Esophagus squamous epithelium (tissue), 5 donors: ENCODE results near the gene EXOC3L1. TPM values are rescaled to one million over a fixed set of nuclear protein-coding genes. Genes with fewer than 3 reads are reported as not detected.

Experiments
- DNase-seq: peaks from one replicate; lab custom pipeline; 2025; lab: John Stamatoyannopoulos, UW
- H3K27ac ChIP-seq, 4 donors: fragments of 200-600 bp; sonication (generic); one replicate each; pipeline ENCODE4 v1.5.1; 2016 to 2019; ENCODE audit warnings: mild to moderate bottlenecking in 1 of 4
- H3K27me3 ChIP-seq, 4 donors: fragments of 200-600 bp; sonication (generic); 1 replicate in 3 of 4; 2 replicates in 1 of 4; pipeline versions ENCODE4 v1.5.1 to v1.6.0; 2017 to 2021; ENCODE audit warnings: antibody characterized with exemption in 1 of 4
- H3K36me3 ChIP-seq, 3 donors: fragments of 200-600 bp; sonication (generic); one replicate each; pipeline ENCODE4 v1.5.1; 2016 to 2019
- H3K4me1 ChIP-seq, 3 donors: fragments of 200-600 bp; sonication (generic); one replicate each; pipeline ENCODE4 v1.5.1; 2017 to 2019
- H3K4me3 ChIP-seq, 4 donors: fragments of 200-600 bp; sonication (generic); 1 replicate in 3 of 4; 2 replicates in 1 of 4; pipeline ENCODE4 v1.5.1; 2016 to 2019; ENCODE audit warnings: mild to moderate bottlenecking in 2 of 4, moderate library complexity in 1 of 4
- H3K9me3 ChIP-seq, 3 donors: fragments of 200-600 bp; sonication (generic); one replicate each; pipeline ENCODE4 v1.5.1; 2016 to 2019
- CTCF ChIP-seq, 6 experiments: fragments of 450-650 bp in 4 of 6; fragments of 200-600 bp in 2 of 6; sonication (generic) in 2 of 6; IDR thresholded peaks; one replicate each; pipeline ENCODE4 v1.5.1; 2016 to 2019; ENCODE audit warnings: antibody characterized with exemption in 6 of 6, mild to moderate bottlenecking in 4 of 6, moderate library complexity in 4 of 6
- POLR2A ChIP-seq, 4 donors: fragments of 450-650 bp; IDR thresholded peaks; one replicate each; pipeline ENCODE4 v1.6.1; 2017; ENCODE audit warnings: antibody characterized with exemption in 4 of 4, mild to moderate bottlenecking in 4 of 4, moderate library complexity in 3 of 4
- WGBS, 2 donors: methylation state at CpG; one replicate each; pipeline ENCODE4 v1.1.5; 2018; 5-methylcytosine and 5-hydroxymethylcytosine counted together
- intact Hi-C: fragments of 100-400 bp; cut with DNase I; formaldehyde crosslinking; loops from one replicate; pipeline ENCODE4 v1.15.0; 2022
- total RNA-seq, 4 donors: library from RNA; depleted of rRNA; stranded (reverse); fragments of >200 nt; gene quantifications; one replicate each; pipeline ENCODE4 v1.1.0, GENCODE V29; 2016
- donor health status: DM: yes; HTN: yes; CAD: no.

The EXOC3L1 gene
- total RNA-seq, 4 donors from 2014 or later: 1.1 to 2.3 (median 1.4) TPM

DNA sequence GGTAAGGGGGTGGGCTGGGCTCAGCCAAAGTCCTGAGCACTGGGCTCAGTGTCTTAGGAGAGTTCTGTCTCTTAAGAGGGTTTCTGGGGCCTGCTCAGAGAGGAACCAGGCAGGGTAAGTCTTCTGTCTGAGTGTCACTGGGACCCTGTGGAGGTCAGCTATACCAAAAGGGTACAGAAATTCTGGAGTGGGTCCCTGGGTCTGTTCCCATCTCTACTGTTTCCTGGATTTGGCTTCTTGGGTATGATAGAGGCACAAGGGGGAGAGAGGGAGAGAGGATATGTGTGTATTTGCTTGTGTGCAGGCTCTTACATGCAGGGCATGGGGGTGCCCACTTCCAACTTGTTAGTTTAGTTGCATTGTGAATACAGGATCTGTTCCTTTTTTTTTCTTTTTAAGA is 3.6 kb upstream of the EXOC3L1 start:
- H3K9me3 ChIP-seq: no peaks in the 10 kb centered on the region
- peaks cover 36 to 54% (median 43%) of the 10 kb centered on the region in 3 donors for H3K36me3 ChIP-seq
- TF ChIP-seq POLR2A (IDR thresholded peaks at IDR 0.05) (no peak), CTCF (IDR thresholded peaks at IDR 0.05) (no peak)
- peak overlapping the region in 3 of 4 donors; percentile 88 to 98 (median 95) for H3K4me3 ChIP-seq
- peaks cover 22 to 65% (median 30%) of the 10 kb centered on the region in 3 donors for H3K4me1 ChIP-seq
- intact Hi-C loops: no loop called here
- peak overlapping the region in 2 of 4 donors; percentile 82 to 89 for H3K27ac ChIP-seq
- H3K27me3 ChIP-seq: no peaks in the 10 kb centered on the region
- DNase-seq: no peak

GRCh38 chr16:67192781-67193361 is 2.9 kb upstream of the EXOC3L1 start:
- Histone ChIP-seq H3K27me3 (no peaks in the 10 kb centered on the region), H3K27ac (peak overlapping the region; percentile 80 to 89 (median 84)), H3K4me1 (peaks cover 17 to 58% (median 24%) of the 10 kb centered on the region in 3 donors), H3K4me3 (peak overlapping the region; percentile 88 to 98 (median 92)), H3K36me3 (peaks cover 31 to 49% (median 39%) of the 10 kb centered on the region in 3 donors), H3K9me3 (no peaks in the 10 kb centered on the region)
- intact Hi-C loops: no loop called here
- 14 to 21% methylated on average over 14 of the region's 17 CpGs for whole genome bisulfite sequencing, 2 donors
- no peak for TF ChIP-seq POLR2A (IDR thresholded peaks at IDR 0.05)
- TF ChIP-seq CTCF (IDR thresholded peaks at IDR 0.05): no peak
- DNase-seq: no peak

DNA sequence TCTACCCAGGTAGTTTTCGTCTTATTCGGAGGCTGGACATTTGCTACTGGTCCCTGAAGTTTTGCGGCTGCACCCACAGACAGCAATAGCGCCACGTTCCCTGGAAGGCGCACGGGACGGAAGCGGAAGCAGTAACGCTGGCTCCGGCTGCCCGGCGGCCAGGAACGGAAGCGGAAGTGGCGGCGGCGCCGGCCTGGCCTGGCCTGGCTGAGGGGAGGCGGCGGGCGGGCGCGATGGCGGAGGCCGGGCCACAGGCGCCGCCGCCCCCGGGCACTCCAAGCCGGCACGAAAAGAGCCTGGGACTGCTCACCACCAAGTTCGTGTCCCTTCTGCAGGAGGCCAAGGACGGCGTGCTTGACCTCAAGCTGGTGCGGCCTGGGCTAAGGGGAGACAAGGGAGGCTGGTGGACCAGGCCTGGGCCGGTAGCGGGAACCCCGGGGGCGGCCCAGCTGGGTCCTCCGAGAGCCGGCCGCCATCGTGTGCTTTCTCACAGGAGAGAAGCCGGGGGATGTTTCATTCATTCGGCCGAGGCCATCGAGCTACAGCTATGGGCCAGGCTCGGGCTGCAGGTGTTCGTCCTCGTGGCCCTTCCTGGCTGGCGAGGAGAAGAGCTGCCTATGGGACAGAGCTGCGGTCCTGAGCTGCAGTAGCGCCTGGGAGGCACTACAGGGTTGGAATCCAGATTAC is 2.2 kb upstream of the EXOC3L1 start, which contains the start of gene E2F4:
Gene E2F4, plus strand, starts transcription at position 161 of the 687 bp plus-strand sequence. Its CDS starts 73 bp downstream, at position 234.
- no peaks in the 10 kb centered on the region for H3K9me3 ChIP-seq
- intact Hi-C loops: no loop called here
- peak in 3 of 6 experiments; percentile 10 to 55 (median 15) for TF ChIP-seq CTCF (IDR thresholded peaks at IDR 0.05)
- peak in 3 of 4 donors; percentile 60 to 79 (median 76) for TF ChIP-seq POLR2A (IDR thresholded peaks at IDR 0.05)
- peak within 1 kb of the TSS; percentile 80 to 89 (median 84) for H3K27ac ChIP-seq
- 0 to 4% methylated on average over 4 to 29 of the region's 54 CpGs for WGBS, 2 donors
- H3K4me3 ChIP-seq: peak within 1 kb of the TSS; percentile 88 to 98 (median 92)
- peak; percentile 43 for DNase-seq
- H3K4me1 ChIP-seq: peaks cover 17 to 51% (median 23%) of the 10 kb centered on the region in 3 donors
- H3K36me3 ChIP-seq: peaks cover 24 to 42% (median 32%) of the 10 kb centered on the region in 3 donors
- H3K27me3 ChIP-seq: no peaks in the 10 kb centered on the region

GRCh38 chr16:67191411-67191994 is 1.6 kb upstream of the EXOC3L1 start:
- H3K36me3 ChIP-seq: peaks cover 20 to 35% (median 25%) of the 10 kb centered on the region in 3 donors
- WGBS, 2 donors: 21 to 26% methylated on average over 9 of the region's 9 CpGs
- DNase-seq: no peak
- no peak for TF ChIP-seq CTCF (IDR thresholded peaks at IDR 0.05)
- peak overlapping the region in 2 of 4 donors; percentile 33 to 87 for H3K27ac ChIP-seq
- H3K4me1 ChIP-seq: peaks cover 17 to 45% (median 23%) of the 10 kb centered on the region in 3 donors
- intact Hi-C loops: no loop called here
- H3K9me3 ChIP-seq: no peaks in the 10 kb centered on the region
- H3K4me3 ChIP-seq: peak overlapping the region in 3 of 4 donors; percentile 88 to 98 (median 95)
- H3K27me3 ChIP-seq: no peaks in the 10 kb centered on the region
